WTC11 (cell line): ENCODE results near the gene ITPR2. TPM values are rescaled to one million over a fixed set of nuclear protein-coding genes. Genes with fewer than 3 reads are reported as not detected.

ENCODE experiments used
- ATAC-seq: fragments of 200-7000 bp; cut with Tn5 transposase; 2 replicates; pipeline ENCODE4 v1.10.0; 2021; ENCODE audit warnings: mild to moderate bottlenecking, moderate library complexity
- CTCF ChIA-PET: fragments of 300-600 bp; sonication (Branson Sonifier 250); formaldehyde crosslinking; loops from one replicate; lab custom pipeline; 2021; ENCODE audit warnings: antibody characterized with exemption; lab: Charles Lee
- POLR2A ChIA-PET: fragments of 350-600 bp; sonication (Branson Sonifier 250); formaldehyde crosslinking; loops from one replicate; lab custom pipeline; 2021; ENCODE audit warnings: antibody characterized with exemption; lab: Charles Lee
- DNase-seq: peaks from one replicate; pipeline ENCODE4 v3.0.0; 2021; ENCODE audit warnings: low spot score
- H3K27ac Mint-ChIP-seq: 2 replicates; pipeline ENCODE4 v1.8.0; 2021; ENCODE audit warnings: mixed read lengths
- H3K27me3 Mint-ChIP-seq: 2 replicates; pipeline ENCODE4 v1.8.0; 2021; ENCODE audit warnings: low read depth, mild to moderate bottlenecking, moderate library complexity, mixed read lengths
- H3K36me3 Mint-ChIP-seq: 2 replicates; pipeline ENCODE4 v1.8.0; 2021; ENCODE audit warnings: mixed read lengths
- H3K4me1 Mint-ChIP-seq: 2 replicates; pipeline ENCODE4 v1.8.0; 2022; ENCODE audit warnings: mixed read lengths
- H3K4me3 Mint-ChIP-seq: 2 replicates; pipeline ENCODE4 v1.8.0; 2021; ENCODE audit warnings: mild to moderate bottlenecking, moderate library complexity, mixed read lengths
- H3K9me3 Mint-ChIP-seq: 2 replicates; pipeline ENCODE4 v1.8.0; 2021; ENCODE audit warnings: mixed read lengths
- ATF1 ChIP-seq: sonication (generic); formaldehyde crosslinking; IDR thresholded peaks from 2 replicates; pipeline ENCODE4 v1.8.1; 2023; ENCODE audit warnings: mild to moderate bottlenecking, moderate library complexity, missing genetic modification reagents
- CREB1 ChIP-seq: sonication (generic); formaldehyde crosslinking; IDR thresholded peaks from 2 replicates; pipeline ENCODE4 v1.8.0; 2023; ENCODE audit warnings: mild to moderate bottlenecking, missing genetic modification reagents
- ELF4 ChIP-seq: sonication (generic); formaldehyde crosslinking; IDR thresholded peaks from 2 replicates; pipeline ENCODE4 v1.8.1; 2022; ENCODE audit warnings: low read depth, mild to moderate bottlenecking, moderate library complexity, missing genetic modification reagents
- ESRRA ChIP-seq: sonication (generic); formaldehyde crosslinking; IDR thresholded peaks from 2 replicates; pipeline ENCODE4 v1.8.1; 2022; ENCODE audit warnings: mild to moderate bottlenecking, missing genetic modification reagents, borderline replicate concordance
- NR2C2 ChIP-seq: sonication (generic); formaldehyde crosslinking; IDR thresholded peaks from 2 replicates; pipeline ENCODE4 v1.8.0; 2022; ENCODE audit warnings: mild to moderate bottlenecking, missing genetic modification reagents
- NR3C1 ChIP-seq: sonication (generic); formaldehyde crosslinking; conservative IDR thresholded peaks from 2 replicates; pipeline ENCODE4 v1.8.1; 2023; ENCODE audit warnings: low read depth, mild to moderate bottlenecking, missing genetic modification reagents
- RORB ChIP-seq: fragments of 250-450 bp; sonication (Bioruptor Pico); IDR thresholded peaks from 2 replicates; pipeline ENCODE4 v1.9.0; 2021; ENCODE audit warnings: mild to moderate bottlenecking
- SP1 ChIP-seq: sonication (generic); formaldehyde crosslinking; conservative IDR thresholded peaks from 2 replicates; pipeline ENCODE4 v1.8.1; 2022; ENCODE audit warnings: missing genetic modification reagents
- TEAD4 ChIP-seq: sonication (generic); formaldehyde crosslinking; IDR thresholded peaks from 2 replicates; pipeline ENCODE4 v1.8.0; 2022; ENCODE audit warnings: mild to moderate bottlenecking, missing genetic modification reagents
- ZBTB21 ChIP-seq: sonication (generic); formaldehyde crosslinking; IDR thresholded peaks from 2 replicates; pipeline ENCODE4 v1.8.1; 2023; ENCODE audit warnings: mild to moderate bottlenecking, missing genetic modification reagents, borderline replicate concordance
- ZNF219 ChIP-seq: sonication (generic); formaldehyde crosslinking; IDR thresholded peaks from 2 replicates; pipeline ENCODE4 v1.8.0; 2023; ENCODE audit warnings: missing genetic modification reagents, mild to moderate bottlenecking, borderline replicate concordance
- ZNF416 ChIP-seq: fragments of 250-450 bp; sonication (Bioruptor Pico); IDR thresholded peaks from 2 replicates; pipeline ENCODE4 v1.9.0; 2021; ENCODE audit warnings: mild to moderate bottlenecking, inconsistent platforms
- total RNA-seq: library from RNA; stranded (reverse); gene quantifications from 3 replicates; pipeline ENCODE4 v1.2.3, GENCODE V29; 2021
- TF ChIP-seq, protein P1 (sequence below): sonication (generic); formaldehyde crosslinking; IDR thresholded peaks from 2 replicates; pipeline ENCODE4 v1.8.1; 2022; ENCODE audit warnings: mild to moderate bottlenecking, missing genetic modification reagents, moderate library complexity, borderline replicate concordance
- TF ChIP-seq, protein P2 (sequence below): sonication (generic); formaldehyde crosslinking; IDR thresholded peaks from 2 replicates; pipeline ENCODE4 v1.8.1; 2023; ENCODE audit warnings: mild to moderate bottlenecking, missing genetic modification reagents, moderate library complexity
- TF ChIP-seq, protein P3 (sequence below): sonication (generic); formaldehyde crosslinking; IDR thresholded peaks from 2 replicates; pipeline ENCODE4 v1.8.1; 2022; ENCODE audit warnings: missing genetic modification reagents, borderline replicate concordance
- TF ChIP-seq, protein P4 (sequence below): fragments of 250-450 bp; sonication (Bioruptor Pico); IDR thresholded peaks from 2 replicates; pipeline ENCODE4 v2.1.2; 2022; ENCODE audit warnings: mild to moderate bottlenecking, moderate library complexity
- TF ChIP-seq, protein P5 (sequence below): sonication (generic); formaldehyde crosslinking; IDR thresholded peaks from 2 replicates; pipeline ENCODE4 v1.8.1; 2022; ENCODE audit warnings: low read depth, missing genetic modification reagents, borderline replicate concordance

ITPR2 gene
- total RNA-seq, 1 experiment from 2014 or later, result 50.7 TPM

DNA sequence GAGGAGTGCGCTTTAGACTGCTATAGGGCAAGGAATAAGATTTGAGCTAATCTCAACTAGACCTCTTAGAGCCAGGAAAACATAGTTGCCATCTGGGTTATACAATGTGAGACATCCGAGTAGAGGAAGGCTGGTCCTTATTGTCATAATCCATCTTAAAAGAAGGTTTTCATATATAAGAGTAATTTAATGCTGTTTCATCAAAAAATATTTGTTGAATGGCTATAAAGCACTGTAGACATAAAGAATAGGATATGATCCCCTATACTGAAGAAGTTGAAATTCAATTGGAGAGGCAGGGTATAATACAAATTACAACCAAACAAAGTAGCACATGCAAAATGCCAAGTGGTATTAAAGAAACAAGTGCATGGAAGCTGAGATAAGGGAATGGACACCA, 343.1 kb downstream of the ITPR2 start:
- CTCF ChIA-PET, result no interaction called here
- no peak for TF ChIP-seq TEAD4
- TF ChIP-seq, protein P1, sequence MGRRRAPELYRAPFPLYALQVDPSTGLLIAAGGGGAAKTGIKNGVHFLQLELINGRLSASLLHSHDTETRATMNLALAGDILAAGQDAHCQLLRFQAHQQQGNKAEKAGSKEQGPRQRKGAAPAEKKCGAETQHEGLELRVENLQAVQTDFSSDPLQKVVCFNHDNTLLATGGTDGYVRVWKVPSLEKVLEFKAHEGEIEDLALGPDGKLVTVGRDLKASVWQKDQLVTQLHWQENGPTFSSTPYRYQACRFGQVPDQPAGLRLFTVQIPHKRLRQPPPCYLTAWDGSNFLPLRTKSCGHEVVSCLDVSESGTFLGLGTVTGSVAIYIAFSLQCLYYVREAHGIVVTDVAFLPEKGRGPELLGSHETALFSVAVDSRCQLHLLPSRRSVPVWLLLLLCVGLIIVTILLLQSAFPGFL (CRISPR knock-in tag), result no peak
- no peak for TF ChIP-seq NR2C2 (CRISPR knock-in tag)
- TF ChIP-seq SP1 (CRISPR knock-in tag), result no peak

DNA sequence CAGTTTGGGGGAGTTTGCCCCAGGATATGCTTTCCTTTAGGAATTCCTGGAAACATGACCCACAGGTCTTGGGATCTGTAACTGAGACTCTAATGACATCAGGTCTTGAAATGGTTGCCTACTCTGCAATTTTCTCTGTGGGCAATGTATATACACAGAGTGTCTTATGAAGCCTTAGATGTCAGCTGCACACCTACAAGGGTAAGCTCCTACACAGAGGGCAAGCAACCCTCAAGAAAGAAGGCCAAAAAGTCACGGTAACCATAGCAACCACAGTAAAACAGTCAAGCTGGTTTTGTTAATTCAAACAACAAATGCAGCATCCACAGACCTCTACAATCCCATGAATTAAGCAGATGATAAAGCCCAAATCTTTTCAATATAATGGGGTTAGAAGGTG, 344.6 kb downstream of the ITPR2 start:
- ATAC-seq (no peak), DNase-seq (no peak)
- ChIA-PET POLR2A (no interaction called here), CTCF (no interaction called here)
- Mint-ChIP-seq H3K4me3 (no peak overlapping the region), H3K27me3 (no peaks in the 10 kb centered on the region), H3K9me3 (peaks cover 4% of the 10 kb centered on the region; the same call in 1 of the 2 replicates), H3K36me3 (peaks cover 20% of the 10 kb centered on the region), H3K27ac (no peak overlapping the region), H3K4me1 (no peaks in the 10 kb centered on the region)
- TF ChIP-seq, protein P2, sequence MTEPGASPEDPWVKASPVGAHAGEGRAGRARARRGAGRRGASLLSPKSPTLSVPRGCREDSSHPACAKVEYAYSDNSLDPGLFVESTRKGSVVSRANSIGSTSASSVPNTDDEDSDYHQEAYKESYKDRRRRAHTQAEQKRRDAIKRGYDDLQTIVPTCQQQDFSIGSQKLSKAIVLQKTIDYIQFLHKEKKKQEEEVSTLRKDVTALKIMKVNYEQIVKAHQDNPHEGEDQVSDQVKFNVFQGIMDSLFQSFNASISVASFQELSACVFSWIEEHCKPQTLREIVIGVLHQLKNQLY (CRISPR knock-in tag), result no peak
- TF ChIP-seq NR3C1 (CRISPR knock-in tag) (no peak), ZBTB21 (no peak), TEAD4 (no peak), ELF4 (CRISPR knock-in tag) (no peak)
- TF ChIP-seq, protein P3, sequence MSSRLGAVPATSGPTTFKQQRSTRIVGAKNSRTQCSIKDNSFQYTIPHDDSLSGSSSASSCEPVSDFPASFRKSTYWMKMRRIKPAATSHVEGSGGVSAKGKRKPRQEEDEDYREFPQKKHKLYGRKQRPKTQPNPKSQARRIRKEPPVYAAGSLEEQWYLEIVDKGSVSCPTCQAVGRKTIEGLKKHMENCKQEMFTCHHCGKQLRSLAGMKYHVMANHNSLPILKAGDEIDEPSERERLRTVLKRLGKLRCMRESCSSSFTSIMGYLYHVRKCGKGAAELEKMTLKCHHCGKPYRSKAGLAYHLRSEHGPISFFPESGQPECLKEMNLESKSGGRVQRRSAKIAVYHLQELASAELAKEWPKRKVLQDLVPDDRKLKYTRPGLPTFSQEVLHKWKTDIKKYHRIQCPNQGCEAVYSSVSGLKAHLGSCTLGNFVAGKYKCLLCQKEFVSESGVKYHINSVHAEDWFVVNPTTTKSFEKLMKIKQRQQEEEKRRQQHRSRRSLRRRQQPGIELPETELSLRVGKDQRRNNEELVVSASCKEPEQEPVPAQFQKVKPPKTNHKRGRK, result no peak

More for the DNA sequence above, 343.1 kb downstream of the ITPR2 start:
- Mint-ChIP-seq H3K4me1 (no peaks in the 10 kb centered on the region), H3K27me3 (no peaks in the 10 kb centered on the region), H3K27ac (no peak overlapping the region), H3K9me3 (peaks cover 4% of the 10 kb centered on the region; the same call in 1 of the 2 replicates), H3K36me3 (peaks cover 21% of the 10 kb centered on the region), H3K4me3 (no peak overlapping the region)
- no peak for DNase-seq
- POLR2A ChIA-PET, result interaction anchor here (0.6 kb wide), 1 partner anchor 51 kb away, joined by 6 read pairs; no protein-coding TSS in a partner anchor
- no peak for ATAC-seq

DNA sequence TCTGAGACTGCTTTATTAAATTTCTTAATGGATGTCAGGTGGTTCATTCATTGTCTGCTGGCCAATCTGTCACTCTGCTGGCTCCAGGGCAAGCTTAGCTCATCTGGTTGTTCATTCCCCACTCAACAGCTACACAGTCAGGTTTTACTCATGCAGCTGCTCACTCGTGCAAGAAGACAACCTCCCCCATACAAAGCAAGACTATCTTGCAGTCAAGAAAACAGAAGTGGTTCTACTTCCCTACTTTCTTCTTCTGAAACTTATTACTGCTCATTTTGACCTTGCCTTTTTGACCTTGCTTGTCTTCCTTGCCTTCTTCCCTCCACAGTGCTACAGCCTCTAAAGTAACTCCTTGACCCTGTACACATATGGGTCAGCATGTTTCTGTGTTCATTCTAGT, 359.7 kb downstream of the ITPR2 start:
- H3K27me3 Mint-ChIP-seq, result no peaks in the 10 kb centered on the region
- no peaks in the 10 kb centered on the region for H3K9me3 Mint-ChIP-seq
- H3K36me3 Mint-ChIP-seq, result peaks cover 17% of the 10 kb centered on the region
- TF ChIP-seq ATF1 (CRISPR knock-in tag), result no peak
- TF ChIP-seq, protein P4, sequence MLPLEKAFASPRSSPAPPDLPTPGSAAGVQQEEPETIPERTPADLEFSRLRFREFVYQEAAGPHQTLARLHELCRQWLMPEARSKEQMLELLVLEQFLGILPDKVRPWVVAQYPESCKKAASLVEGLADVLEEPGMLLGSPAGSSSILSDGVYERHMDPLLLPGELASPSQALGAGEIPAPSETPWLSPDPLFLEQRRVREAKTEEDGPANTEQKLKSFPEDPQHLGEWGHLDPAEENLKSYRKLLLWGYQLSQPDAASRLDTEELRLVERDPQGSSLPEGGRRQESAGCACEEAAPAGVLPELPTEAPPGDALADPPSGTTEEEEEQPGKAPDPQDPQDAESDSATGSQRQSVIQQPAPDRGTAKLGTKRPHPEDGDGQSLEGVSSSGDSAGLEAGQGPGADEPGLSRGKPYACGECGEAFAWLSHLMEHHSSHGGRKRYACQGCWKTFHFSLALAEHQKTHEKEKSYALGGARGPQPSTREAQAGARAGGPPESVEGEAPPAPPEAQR (CRISPR knock-in tag), result no peak
- TF ChIP-seq ESRRA (CRISPR knock-in tag), result no peak
- ChIA-PET CTCF (no interaction called here), POLR2A (no interaction called here)
- H3K27ac Mint-ChIP-seq, result no peak overlapping the region
- peaks cover 18% of the 10 kb centered on the region for H3K4me1 Mint-ChIP-seq
- DNase-seq (no peak), ATAC-seq (no peak)
- no peak overlapping the region for H3K4me3 Mint-ChIP-seq

DNA sequence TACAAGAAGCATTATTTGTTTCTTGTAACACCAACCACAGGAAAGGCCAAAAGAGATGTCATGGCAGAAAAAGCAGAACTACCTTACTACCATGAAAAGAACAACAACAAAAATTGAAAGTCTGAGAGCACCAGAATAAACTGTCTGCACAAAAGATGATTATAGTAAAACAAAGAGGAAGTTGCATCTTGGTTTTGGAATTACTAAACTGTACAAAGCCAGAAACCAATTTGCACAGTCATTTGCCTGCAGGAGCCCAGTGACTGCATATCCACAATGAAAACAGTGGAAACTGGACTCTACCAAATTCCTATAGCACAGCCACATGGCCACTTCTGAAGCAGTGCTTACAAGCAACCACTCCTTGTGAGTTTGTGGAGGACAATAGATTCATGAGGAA, 361.4 kb downstream of the ITPR2 start:
- ATAC-seq, result no peak

More for the DNA sequence above, 361.4 kb downstream of the ITPR2 start:
- TF ChIP-seq, protein P5, sequence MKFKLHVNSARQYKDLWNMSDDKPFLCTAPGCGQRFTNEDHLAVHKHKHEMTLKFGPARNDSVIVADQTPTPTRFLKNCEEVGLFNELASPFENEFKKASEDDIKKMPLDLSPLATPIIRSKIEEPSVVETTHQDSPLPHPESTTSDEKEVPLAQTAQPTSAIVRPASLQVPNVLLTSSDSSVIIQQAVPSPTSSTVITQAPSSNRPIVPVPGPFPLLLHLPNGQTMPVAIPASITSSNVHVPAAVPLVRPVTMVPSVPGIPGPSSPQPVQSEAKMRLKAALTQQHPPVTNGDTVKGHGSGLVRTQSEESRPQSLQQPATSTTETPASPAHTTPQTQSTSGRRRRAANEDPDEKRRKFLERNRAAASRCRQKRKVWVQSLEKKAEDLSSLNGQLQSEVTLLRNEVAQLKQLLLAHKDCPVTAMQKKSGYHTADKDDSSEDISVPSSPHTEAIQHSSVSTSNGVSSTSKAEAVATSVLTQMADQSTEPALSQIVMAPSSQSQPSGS (CRISPR knock-in tag), result no peak
- TF ChIP-seq CREB1 (CRISPR knock-in tag), result no peak
- TF ChIP-seq ZNF219 (CRISPR knock-in tag), result no peak
- TF ChIP-seq ZNF416 (CRISPR knock-in tag), result no peak
- no peak for TF ChIP-seq RORB
- ChIA-PET POLR2A (no interaction called here), CTCF (no interaction called here)
- no peak for DNase-seq
- H3K9me3 Mint-ChIP-seq, result no peaks in the 10 kb centered on the region
- no peaks in the 10 kb centered on the region for H3K27me3 Mint-ChIP-seq
- H3K4me3 Mint-ChIP-seq, result no peak overlapping the region
- no peak overlapping the region for H3K27ac Mint-ChIP-seq
- H3K4me1 Mint-ChIP-seq, result peaks cover 20% of the 10 kb centered on the region
- H3K36me3 Mint-ChIP-seq, result peaks cover 17% of the 10 kb centered on the region
